ENCODE measurements around the gene PAPSS1. TPM values are rescaled to one million over a fixed set of nuclear protein-coding genes. Genes with fewer than 3 reads are reported as not detected.

The PAPSS1 gene
- total and polyA plus RNA-seq, 10 of the 15 experiments (the other 5 are each of a cell fraction or from before 2014, with no cell fraction given): 22.6 to 73.0 (median 30.6) TPM

DNA sequence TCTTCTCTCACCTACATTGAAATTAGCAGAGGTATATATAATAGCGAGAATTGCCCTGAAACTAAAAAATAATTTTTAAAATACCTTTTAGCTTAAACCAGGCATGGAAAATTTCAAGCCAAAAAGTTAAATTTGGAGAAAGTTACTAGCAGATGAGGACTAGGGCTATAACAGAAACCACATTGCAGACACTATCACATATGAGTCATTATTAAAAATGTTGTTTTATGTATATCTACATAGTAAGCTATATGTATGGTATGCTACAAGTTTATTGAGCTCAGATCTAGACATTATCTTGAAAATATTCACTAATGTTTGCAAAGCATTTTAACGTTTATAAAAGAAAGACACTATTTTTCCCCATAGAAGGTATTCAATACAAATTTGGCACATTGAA is 147.8 kb downstream of the PAPSS1 start (continued):
- TF ChIP-seq, protein P1, sequence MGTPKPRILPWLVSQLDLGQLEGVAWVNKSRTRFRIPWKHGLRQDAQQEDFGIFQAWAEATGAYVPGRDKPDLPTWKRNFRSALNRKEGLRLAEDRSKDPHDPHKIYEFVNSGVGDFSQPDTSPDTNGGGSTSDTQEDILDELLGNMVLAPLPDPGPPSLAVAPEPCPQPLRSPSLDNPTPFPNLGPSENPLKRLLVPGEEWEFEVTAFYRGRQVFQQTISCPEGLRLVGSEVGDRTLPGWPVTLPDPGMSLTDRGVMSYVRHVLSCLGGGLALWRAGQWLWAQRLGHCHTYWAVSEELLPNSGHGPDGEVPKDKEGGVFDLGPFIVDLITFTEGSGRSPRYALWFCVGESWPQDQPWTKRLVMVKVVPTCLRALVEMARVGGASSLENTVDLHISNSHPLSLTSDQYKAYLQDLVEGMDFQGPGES (IDR thresholded peaks at IDR 0.05): no peak
- TF ChIP-seq, protein P2, sequence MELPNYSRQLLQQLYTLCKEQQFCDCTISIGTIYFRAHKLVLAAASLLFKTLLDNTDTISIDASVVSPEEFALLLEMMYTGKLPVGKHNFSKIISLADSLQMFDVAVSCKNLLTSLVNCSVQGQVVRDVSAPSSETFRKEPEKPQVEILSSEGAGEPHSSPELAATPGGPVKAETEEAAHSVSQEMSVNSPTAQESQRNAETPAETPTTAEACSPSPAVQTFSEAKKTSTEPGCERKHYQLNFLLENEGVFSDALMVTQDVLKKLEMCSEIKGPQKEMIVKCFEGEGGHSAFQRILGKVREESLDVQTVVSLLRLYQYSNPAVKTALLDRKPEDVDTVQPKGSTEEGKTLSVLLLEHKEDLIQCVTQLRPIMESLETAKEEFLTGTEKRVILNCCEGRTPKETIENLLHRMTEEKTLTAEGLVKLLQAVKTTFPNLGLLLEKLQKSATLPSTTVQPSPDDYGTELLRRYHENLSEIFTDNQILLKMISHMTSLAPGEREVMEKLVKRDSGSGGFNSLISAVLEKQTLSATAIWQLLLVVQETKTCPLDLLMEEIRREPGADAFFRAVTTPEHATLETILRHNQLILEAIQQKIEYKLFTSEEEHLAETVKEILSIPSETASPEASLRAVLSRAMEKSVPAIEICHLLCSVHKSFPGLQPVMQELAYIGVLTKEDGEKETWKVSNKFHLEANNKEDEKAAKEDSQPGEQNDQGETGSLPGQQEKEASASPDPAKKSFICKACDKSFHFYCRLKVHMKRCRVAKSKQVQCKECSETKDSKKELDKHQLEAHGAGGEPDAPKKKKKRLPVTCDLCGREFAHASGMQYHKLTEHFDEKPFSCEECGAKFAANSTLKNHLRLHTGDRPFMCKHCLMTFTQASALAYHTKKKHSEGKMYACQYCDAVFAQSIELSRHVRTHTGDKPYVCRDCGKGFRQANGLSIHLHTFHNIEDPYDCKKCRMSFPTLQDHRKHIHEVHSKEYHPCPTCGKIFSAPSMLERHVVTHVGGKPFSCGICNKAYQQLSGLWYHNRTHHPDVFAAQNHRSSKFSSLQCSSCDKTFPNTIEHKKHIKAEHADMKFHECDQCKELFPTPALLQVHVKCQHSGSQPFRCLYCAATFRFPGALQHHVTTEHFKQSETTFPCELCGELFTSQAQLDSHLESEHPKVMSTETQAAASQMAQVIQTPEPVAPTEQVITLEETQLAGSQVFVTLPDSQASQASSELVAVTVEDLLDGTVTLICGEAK (IDR thresholded peaks at IDR 0.05; ENCODE audit: borderline replicate concordance): no peak
- TF ChIP-seq KDM1A (IDR thresholded peaks at IDR 0.05; ENCODE audit: borderline replicate concordance) (no peak), CHD1 (IDR thresholded peaks at IDR 0.05; ENCODE audit: low read depth, low read length) (no peak), MTA2 (IDR thresholded peaks at IDR 0.05; ENCODE audit: low read depth) (no peak)
- TF ChIP-seq, protein P3, sequence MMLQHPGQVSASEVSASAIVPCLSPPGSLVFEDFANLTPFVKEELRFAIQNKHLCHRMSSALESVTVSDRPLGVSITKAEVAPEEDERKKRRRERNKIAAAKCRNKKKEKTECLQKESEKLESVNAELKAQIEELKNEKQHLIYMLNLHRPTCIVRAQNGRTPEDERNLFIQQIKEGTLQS (IDR thresholded peaks at IDR 0.05; ENCODE audit: borderline replicate concordance, extremely low read depth, low read depth, low read length): no peak
- TF ChIP-seq, protein P4, sequence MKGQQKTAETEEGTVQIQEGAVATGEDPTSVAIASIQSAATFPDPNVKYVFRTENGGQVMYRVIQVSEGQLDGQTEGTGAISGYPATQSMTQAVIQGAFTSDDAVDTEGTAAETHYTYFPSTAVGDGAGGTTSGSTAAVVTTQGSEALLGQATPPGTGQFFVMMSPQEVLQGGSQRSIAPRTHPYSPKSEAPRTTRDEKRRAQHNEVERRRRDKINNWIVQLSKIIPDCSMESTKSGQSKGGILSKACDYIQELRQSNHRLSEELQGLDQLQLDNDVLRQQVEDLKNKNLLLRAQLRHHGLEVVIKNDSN (IDR thresholded peaks at IDR 0.05; ENCODE audit: borderline replicate concordance, extremely low read length, insufficient read depth, low read depth, low read length): no peak
